HG02759 (cell line): ENCODE data around the gene GLG1.
"Not testable (repeated sequence)": the region's sequence is repeated elsewhere in the genome, so short reads cannot be mapped to it uniquely, and the experiment has no call there.

Experiments used
- ATAC-seq: cut with Tn5 transposase; IDR thresholded peaks from one replicate; pipeline ENCODE4 v1.9.1; 2021; ENCODE audit warnings: mild to moderate bottlenecking, moderate library complexity; ENCODE audit not compliant: unreplicated experiment

Gene GLG1

GRCh38 chr16:74606521-74607309, at the start of gene GLG1:
Gene GLG1 (minus strand): TSS chr16:74607114. CDS start chr16:74607094, 20 bp downstream.
- peak; percentile 98 for ATAC-seq

- no peak for ATAC-seq
These were observed 47.7 kb upstream of the GLG1 start for GRCh38 chr16:74654536-74655050.

GRCh38 chr16:74652883-74653282, 46.0 kb upstream of the GLG1 start:
- ATAC-seq, result not testable (repeated sequence)

GRCh38 chr16:74652249-74652648, 45.3 kb upstream of the GLG1 start:
- ATAC-seq, result no peak

- no peak for ATAC-seq
These were observed 44.9 kb upstream of the GLG1 start for GRCh38 chr16:74651841-74652240.

- ATAC-seq, result no peak
These were observed 44.2 kb upstream of the GLG1 start for GRCh38 chr16:74650966-74651567.

- no peak for ATAC-seq
These were observed 43.1 kb upstream of the GLG1 start for GRCh38 chr16:74649839-74650504.

- no peak for ATAC-seq
These were observed 35.1 kb upstream of the GLG1 start for GRCh38 chr16:74641969-74642368.

GRCh38 chr16:74637742-74638453, 31.0 kb upstream of the GLG1 start:
- ATAC-seq, result no peak

- ATAC-seq, result no peak
These were observed 28.4 kb upstream of the GLG1 start for GRCh38 chr16:74635303-74635702.

- ATAC-seq, result no peak
These were observed 26.8 kb upstream of the GLG1 start for GRCh38 chr16:74633686-74634085.

GRCh38 chr16:74627506-74628220, 20.7 kb upstream of the GLG1 start:
- ATAC-seq, result no peak

GRCh38 chr16:74626741-74627416, 20.0 kb upstream of the GLG1 start:
- ATAC-seq, result peak; percentile 66

GRCh38 chr16:74625500-74626350, 18.8 kb upstream of the GLG1 start:
- no peak for ATAC-seq

- no peak for ATAC-seq
These were observed 16.9 kb upstream of the GLG1 start for GRCh38 chr16:74623839-74624235.

GRCh38 chr16:74623214-74623838, 16.4 kb upstream of the GLG1 start:
- no peak for ATAC-seq

GRCh38 chr16:74622005-74622404, 15.1 kb upstream of the GLG1 start:
- ATAC-seq, result no peak

GRCh38 chr16:74617206-74617788, 10.4 kb upstream of the GLG1 start:
- ATAC-seq, result no peak
